GM21381 (cell line): Measurements from ENCODE around the gene C18orf32.
"Not testable (repeated sequence)": the region's sequence is repeated elsewhere in the genome, so short reads cannot be mapped to it uniquely, and the experiment has no call there.

Source experiments
- ATAC-seq: cut with Tn5 transposase; IDR thresholded peaks from one replicate; pipeline ENCODE4 v1.9.1; 2021; ENCODE audit warnings: mild to moderate bottlenecking, moderate library complexity; ENCODE audit not compliant: unreplicated experiment

C18orf32 gene

DNA sequence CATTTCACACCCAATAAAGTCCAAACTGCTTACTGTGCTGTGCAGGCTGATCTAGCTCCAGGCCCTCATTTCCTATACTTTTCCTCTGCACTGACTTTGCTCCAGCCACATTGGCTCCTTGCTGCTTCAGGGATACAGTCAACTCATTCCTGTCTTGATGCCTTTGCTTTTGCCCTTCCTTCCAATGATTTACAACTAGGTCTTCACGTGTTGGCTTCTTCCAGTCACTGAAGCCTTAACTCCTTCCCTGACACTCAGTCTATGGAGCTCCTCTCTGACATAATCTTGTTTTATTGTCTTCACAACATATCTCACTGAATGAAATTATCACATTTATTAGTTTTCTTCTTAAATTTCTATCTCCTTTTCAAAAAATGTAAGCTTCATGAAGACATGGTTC is 16.9 kb upstream of the C18orf32 start:
- ATAC-seq, result no peak

DNA sequence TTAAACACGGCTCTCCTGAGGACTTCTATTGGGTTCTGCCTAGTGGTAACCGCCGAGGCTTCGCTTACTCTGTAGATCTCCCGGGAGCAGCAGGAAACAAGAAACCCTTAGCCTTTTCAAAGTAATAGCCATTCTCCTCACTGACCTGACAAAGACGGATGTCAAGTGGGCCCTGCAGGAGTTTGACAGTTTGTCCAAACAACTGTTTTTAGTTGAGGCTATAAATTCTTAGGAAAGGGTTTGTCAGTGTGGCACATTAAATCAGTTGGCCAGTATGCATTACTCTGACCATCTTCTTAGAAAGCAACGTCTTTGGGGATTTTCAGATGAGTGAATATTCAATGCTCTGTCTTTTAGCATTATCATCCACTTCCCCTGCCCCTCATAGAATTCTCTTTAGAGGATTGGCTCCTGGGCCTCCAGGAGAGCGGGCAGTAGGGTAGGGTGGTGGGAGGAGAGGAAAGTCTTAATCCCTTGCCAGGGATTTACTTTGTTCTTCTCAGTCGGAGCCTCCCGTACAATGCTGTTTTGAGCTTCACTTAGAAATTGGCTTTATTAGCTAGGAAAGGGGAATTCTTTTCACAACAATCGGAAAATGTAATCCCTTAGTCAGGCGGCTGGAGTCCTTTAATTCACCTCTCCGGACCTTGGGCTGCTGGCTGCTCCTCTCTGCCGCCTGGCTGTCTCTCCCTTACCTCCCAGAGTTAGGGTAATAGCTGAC is 13.3 kb upstream of the C18orf32 start:
- no peak for ATAC-seq

- ATAC-seq, result no peak
These were observed 12.1 kb upstream of the C18orf32 start for GRCh38 chr18:49499046-49499637.

DNA sequence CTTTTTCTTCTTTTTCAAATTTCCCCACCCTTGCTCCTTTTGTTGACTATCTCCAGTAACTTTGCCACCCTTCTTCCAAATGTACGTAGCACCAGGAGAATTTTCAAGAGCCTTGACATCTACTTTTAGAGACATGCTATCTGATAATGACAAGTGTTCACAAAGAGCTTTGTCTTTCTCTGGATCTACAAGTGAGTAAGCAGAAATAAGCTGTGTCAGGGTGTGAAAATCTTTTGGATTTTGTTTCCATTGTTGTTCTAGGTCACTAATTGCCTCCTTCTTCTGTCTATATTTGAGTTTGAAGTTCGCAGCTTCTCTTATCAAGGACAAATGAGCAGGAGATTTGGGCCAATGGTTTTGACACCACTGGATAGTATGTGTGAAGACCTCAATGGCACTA is 8.4 kb upstream of the C18orf32 start:
- ATAC-seq, result no peak

DNA sequence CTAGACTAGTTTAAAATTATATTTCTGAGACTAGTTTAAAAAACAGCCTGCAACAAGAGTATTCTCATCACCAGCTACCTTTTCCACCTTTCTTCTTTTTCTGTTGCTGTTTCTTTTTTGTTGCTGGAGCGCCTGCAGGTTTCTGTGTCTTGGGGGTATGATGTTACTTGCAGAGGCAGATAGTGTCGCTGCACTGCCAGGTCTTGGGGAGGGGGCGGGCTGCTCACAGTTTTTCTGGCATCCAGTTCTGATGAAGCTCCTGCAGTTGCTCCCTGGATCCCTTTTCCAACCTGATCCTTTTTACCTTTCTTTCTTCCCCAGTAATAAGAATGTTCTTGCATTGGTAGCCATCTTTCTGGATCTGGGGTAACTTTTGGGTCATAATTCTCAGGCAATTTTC is 8.0 kb upstream of the C18orf32 start:
- ATAC-seq, result no peak

- ATAC-seq, result no peak
These were observed 7.6 kb upstream of the C18orf32 start for GRCh38 chr18:49494660-49495059.

- ATAC-seq, result no peak
These were observed 5.6 kb upstream of the C18orf32 start for GRCh38 chr18:49492694-49493033.

GRCh38 chr18:49491857-49492693 is 5.0 kb upstream of the C18orf32 start, which contains the start of gene RPL17:
TSS of gene RPL17 (minus strand) at chr18:49492465.
- ATAC-seq, result peak; percentile 74

DNA sequence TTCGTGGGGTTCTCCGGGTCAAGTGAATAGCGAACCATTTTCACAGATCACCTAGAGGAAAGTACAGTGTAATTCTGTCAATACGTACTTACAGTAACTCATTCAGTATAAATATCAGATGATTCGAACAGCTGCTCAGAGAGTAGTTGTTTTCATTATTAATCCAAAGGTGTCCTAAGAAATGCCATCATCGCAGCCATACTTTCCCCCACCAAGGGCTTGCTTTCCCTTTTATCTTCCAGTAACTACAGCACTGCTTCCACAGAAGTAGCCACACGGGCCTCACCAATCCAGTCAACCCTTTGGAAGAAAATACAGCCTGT is 4.5 kb upstream of the C18orf32 start:
- ATAC-seq, result no peak

- ATAC-seq, result no peak
These were observed 3.3 kb upstream of the C18orf32 start for GRCh38 chr18:49490246-49490762.

DNA sequence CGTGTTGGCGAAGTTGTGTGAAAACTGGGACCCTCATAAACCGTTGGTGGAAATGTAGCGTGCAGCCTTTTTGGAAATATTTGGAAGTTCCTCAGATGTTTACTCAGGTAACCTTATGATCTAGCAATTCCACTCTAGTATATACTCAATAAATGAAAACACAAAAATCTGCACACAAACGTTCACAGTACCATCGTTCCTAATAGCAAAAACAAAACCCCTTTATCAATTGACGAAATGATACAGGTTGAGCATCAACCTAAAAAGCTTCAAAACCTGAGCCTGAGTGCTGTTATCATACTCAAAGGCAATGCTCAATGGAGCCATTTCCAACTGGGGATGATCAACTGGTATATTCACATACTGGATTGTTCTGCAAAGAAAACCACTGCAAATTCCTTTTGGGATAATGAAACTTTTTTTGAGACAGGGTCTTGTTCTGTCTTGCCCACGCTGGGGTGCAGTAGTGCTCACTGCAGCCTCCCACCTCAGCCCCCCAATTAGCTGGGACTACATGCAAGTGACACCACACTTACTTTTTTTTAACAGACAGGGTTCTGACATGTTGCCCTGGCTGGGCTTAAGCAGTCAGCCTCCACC is 777 bp upstream of the C18orf32 start:
- ATAC-seq, result no peak

- no peak for ATAC-seq
These were observed 455 bp downstream of the C18orf32 start for GRCh38 chr18:49486606-49486952.

DNA sequence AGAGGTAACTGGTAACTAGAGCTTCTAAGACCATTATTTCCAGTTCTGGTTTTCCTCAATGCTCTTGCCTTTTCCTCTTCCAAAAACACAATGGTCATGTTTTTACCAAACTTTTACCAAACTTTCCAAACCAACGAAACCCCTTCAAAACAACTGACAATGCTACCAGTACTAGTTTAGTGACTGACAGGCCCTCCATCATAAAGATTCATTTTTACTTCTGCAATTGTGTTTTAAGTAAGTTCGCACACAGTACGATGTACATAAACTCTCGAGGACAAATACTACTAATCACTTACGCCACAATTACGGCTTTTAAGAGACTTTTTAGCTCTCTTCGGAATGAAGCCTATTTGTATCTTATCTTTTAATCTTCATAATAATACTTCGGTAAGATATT is 900 bp downstream of the C18orf32 start:
- no peak for ATAC-seq

DNA sequence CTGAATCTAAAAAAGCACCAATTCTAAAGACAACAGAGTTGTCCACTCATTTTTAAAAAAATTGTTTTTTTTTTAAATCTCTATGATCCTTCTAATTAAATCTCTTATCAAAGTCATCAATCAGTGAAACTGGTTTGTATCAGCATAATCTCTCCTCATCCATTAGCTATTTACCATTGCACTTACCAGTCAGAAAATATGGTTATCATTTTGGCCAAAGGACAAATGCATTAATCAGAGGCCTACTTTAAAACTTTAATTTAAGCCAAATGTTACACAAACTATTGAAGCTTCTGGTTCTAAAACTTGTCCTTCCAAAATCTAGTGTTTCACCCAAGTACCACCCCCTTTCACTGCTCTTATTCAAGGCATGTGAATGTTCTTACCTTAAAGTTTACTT is 3.8 kb downstream of the C18orf32 start:
- ATAC-seq, result no peak

DNA sequence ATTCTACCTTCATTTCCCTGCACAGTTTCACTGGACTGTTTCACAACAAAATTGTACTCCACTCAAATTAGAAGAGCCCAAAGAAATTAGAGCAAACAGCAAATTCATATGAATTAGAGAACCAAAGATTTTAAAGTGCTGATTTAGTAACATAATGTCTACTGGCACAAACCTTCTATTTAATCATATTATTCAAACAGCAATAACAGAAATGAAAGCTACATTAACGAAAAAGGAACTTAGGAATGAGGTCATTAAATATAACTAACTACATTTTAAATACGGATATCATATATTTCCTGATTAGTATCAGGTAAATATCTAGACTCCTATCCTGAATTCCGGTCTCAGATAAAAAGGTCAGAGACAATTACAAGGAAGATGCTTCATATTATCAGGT is 5.1 kb downstream of the C18orf32 start:
- ATAC-seq, result no peak

DNA sequence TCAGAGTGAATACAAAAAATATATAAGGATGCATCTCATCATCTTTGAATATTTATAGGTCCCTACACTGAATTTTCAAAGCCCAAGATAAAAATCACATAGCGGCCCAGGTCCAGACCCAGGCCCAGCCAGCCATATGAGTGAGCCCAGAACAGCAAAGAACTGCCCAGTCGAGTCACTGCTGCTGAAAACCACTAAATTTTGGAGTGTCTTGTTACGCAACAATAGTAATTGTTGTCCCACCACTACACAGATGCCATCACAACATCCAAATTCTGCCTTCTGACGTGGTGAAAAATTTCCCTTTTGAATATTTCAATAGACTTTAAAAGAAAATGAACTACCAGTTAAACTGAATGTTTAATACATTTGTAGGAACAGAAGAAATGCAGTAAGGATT is 5.7 kb downstream of the C18orf32 start:
- ATAC-seq, result no peak

DNA sequence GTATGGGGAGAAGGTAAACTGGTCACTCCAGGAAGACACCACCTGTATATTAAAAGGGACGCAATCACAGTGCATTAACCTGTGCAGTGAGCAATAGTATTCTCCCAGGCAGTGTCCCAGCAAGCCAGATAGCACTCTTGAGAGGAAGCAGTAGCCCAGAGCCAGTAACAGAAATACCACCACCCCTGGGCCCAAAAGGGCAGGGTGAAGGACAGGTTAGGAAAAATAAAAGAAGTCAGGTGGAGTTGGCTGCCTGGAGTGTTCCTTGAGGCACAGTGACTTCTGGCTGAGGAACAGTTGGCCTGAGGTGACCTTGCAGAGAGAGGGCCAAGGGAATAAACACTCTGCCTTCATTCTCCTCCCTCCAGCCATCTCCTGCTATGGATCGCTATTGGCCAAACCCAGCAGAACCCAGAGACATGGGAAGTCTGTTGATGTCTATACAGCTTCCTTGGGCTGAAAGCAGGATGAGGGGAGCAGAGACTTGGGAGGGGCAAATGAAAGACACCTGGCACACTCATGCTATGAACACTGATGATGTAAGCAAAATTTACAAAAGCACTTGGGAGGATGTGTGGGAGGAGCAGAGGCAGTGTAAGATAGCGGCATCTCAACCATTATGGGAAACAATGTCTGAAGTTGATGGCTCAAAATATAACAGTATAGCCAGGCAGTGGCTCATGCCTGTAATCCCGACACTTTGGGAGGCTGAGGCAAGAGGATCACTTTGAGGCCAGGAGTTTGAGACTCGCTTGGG is 7.5 kb downstream of the C18orf32 start:
- ATAC-seq, result no peak

GRCh38 chr18:49476664-49477411 is 10.2 kb downstream of the C18orf32 start:
- ATAC-seq, result peak; percentile 51

- not testable (repeated sequence) for ATAC-seq
These were observed 12.1 kb downstream of the C18orf32 start for GRCh38 chr18:49474935-49475334.

- ATAC-seq, result no peak
These were observed 13.3 kb downstream of the C18orf32 start for GRCh38 chr18:49473721-49474120.
